DMS53 treated with DMSO at 0.1 percent for 48 hours (cell line): ENCODE results near the gene SCYGR3.
A peak's percentile ranks its signal among the peaks of the same experiment; 100 is the strongest.
"Not testable (repeated sequence)": the region's sequence is repeated elsewhere in the genome, so short reads cannot be mapped to it uniquely, and the experiment has no call there.

ENCODE experiments used
- DNase-seq: peaks from one replicate; lab custom pipeline; 2025; ENCODE audit not compliant: unreplicated experiment; lab: John Stamatoyannopoulos, UW

SCYGR3 gene

GRCh38 chr2:227614246-227614645 lies 394 bp downstream of the SCYGR3 start:
- no peak for DNase-seq

GRCh38 chr2:227613272-227613660 lies 1.4 kb downstream of the SCYGR3 start:
- DNase-seq, result no peak

- DNase-seq, result peak; percentile 35
Measured at GRCh38 chr2:227612546-227613271, 1.9 kb downstream of the SCYGR3 start.

- no peak for DNase-seq
Measured at GRCh38 chr2:227610123-227610522, 4.5 kb downstream of the SCYGR3 start.

GRCh38 chr2:227608561-227609338 lies 5.9 kb downstream of the SCYGR3 start:
- peak; percentile 76 for DNase-seq

GRCh38 chr2:227607941-227608340 lies 6.7 kb downstream of the SCYGR3 start:
- DNase-seq, result no peak

- no peak for DNase-seq
Measured at GRCh38 chr2:227606476-227606875, 8.2 kb downstream of the SCYGR3 start.

GRCh38 chr2:227602358-227602757 lies 12.3 kb downstream of the SCYGR3 start:
- no peak for DNase-seq

- not testable (repeated sequence) for DNase-seq
Measured at GRCh38 chr2:227598835-227599503, 15.7 kb downstream of the SCYGR3 start, which contains the start of gene SCYGR2. Gene SCYGR2 (plus strand): TSS chr2:227598893. CDS start chr2:227598893, 0 bp downstream.

- DNase-seq, result no peak
Measured at GRCh38 chr2:227597998-227598397, 16.6 kb downstream of the SCYGR3 start.

- DNase-seq, result no peak
Measured at GRCh38 chr2:227597036-227597435, 17.6 kb downstream of the SCYGR3 start.

- DNase-seq, result no peak
Measured at GRCh38 chr2:227595797-227596196, 18.8 kb downstream of the SCYGR3 start.

- no peak for DNase-seq
Measured at GRCh38 chr2:227592694-227593387, 21.8 kb downstream of the SCYGR3 start.

- no peak for DNase-seq
Measured at GRCh38 chr2:227582369-227582768, 32.3 kb downstream of the SCYGR3 start.

- DNase-seq, result no peak
Measured at GRCh38 chr2:227579791-227580190, 34.8 kb downstream of the SCYGR3 start.

GRCh38 chr2:227578642-227579041 lies 36.0 kb downstream of the SCYGR3 start:
- DNase-seq, result no peak

- no peak for DNase-seq
Measured at GRCh38 chr2:227577555-227577954, 37.1 kb downstream of the SCYGR3 start.

- DNase-seq, result no peak
Measured at GRCh38 chr2:227576812-227577211, 37.8 kb downstream of the SCYGR3 start.

- DNase-seq, result no peak
Measured at GRCh38 chr2:227576110-227576509, 38.5 kb downstream of the SCYGR3 start.

GRCh38 chr2:227570615-227571014 lies 44.0 kb downstream of the SCYGR3 start:
- DNase-seq, result no peak

- no peak for DNase-seq
Measured at GRCh38 chr2:227568852-227569169, 45.8 kb downstream of the SCYGR3 start.
